A549 (cell line): Measurements from ENCODE around the gene CFAP69.

ENCODE experiments used
- CBX2 ChIP-seq: fragments of 200-600 bp; sonication (generic); IDR thresholded peaks from 2 replicates; pipeline ENCODE4 v1.6.1; 2016; ENCODE audit warnings: low read depth, mild to moderate bottlenecking, borderline replicate concordance
- CEBPB ChIP-seq, 2 experiments: fragments of >200 bp in 1 of 2; sonication (Bioruptor Twin) in 1 of 2; formaldehyde crosslinking in 1 of 2; IDR thresholded peaks; 2 replicates each; pipeline ENCODE4 v1.6.1; 2012 to 2016
- EHF ChIP-seq: fragments of 250-450 bp; sonication (Bioruptor Pico); IDR thresholded peaks from 2 replicates; pipeline ENCODE4 v1.5.0; 2020; ENCODE audit warnings: mild to moderate bottlenecking
- EP300 ChIP-seq, 2 experiments: fragments of >200 bp; sonication (Bioruptor Twin); formaldehyde crosslinking; IDR thresholded peaks; 2 replicates in 1 of 2; 3 replicates in 1 of 2; pipeline ENCODE4 v1.6.1; 2016 to 2017
- GATA3 ChIP-seq: IDR thresholded peaks from 2 replicates; pipeline ENCODE4 v1.6.1; 2012; ENCODE audit warnings: borderline replicate concordance
- MYC ChIP-seq: IDR thresholded peaks from 2 replicates; pipeline ENCODE4 v1.6.1; 2012; ENCODE audit warnings: mild to moderate bottlenecking, inconsistent platforms, low read length, improper control_type of control experiment, borderline replicate concordance
- NFE2L2 ChIP-seq: fragments of 150-350 bp; conservative IDR thresholded peaks from 2 replicates; pipeline ENCODE4 v1.6.1; 2014; ENCODE audit warnings: low read length
- SMC3 ChIP-seq: fragments of >200 bp; sonication (Bioruptor Twin); formaldehyde crosslinking; IDR thresholded peaks from 3 replicates; pipeline ENCODE4 v1.6.1; 2018; ENCODE audit warnings: inconsistent platforms
- TFCP2L1 ChIP-seq: fragments of 250-450 bp; sonication (Bioruptor Pico); IDR thresholded peaks from 2 replicates; pipeline ENCODE4 v1.5.0; 2021; ENCODE audit warnings: mild to moderate bottlenecking
- TF ChIP-seq, protein P1 (sequence below): fragments of >200 bp; sonication (Bioruptor Twin); formaldehyde crosslinking; IDR thresholded peaks from 3 replicates; pipeline ENCODE4 v1.5.1; 2016
- TF ChIP-seq, protein P2 (sequence below): IDR thresholded peaks from 2 replicates; pipeline ENCODE4 v1.6.1; 2012
- TF ChIP-seq, protein P3 (sequence below): IDR thresholded peaks from 2 replicates; pipeline ENCODE4 v1.6.1; 2012
- TF ChIP-seq, protein P4 (sequence below): fragments of 150-350 bp; IDR thresholded peaks from 2 replicates; pipeline ENCODE4 v1.6.1; 2014; ENCODE audit warnings: low read depth, mild to moderate bottlenecking, low read length

DNA sequence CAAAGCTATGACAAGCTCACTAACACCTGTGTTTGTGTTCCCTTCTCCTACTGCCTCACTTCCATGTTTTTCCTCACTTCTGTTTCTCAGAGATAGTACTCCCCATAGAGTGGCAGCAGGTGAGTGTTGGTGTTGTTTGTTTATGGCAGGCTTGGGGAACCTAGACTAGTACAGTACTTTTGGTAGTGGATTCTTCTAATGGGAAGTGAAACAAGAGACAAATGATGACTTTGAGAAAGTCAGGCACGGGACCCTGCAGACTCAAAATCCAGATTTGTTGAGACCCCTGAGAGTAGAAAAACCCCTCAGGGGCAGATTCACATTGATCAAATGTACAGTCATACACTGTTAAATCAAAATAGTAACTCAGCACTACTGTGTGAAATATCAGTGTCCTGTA lies 6.4 kb upstream of the CFAP69 start:
- TF ChIP-seq, protein P1, sequence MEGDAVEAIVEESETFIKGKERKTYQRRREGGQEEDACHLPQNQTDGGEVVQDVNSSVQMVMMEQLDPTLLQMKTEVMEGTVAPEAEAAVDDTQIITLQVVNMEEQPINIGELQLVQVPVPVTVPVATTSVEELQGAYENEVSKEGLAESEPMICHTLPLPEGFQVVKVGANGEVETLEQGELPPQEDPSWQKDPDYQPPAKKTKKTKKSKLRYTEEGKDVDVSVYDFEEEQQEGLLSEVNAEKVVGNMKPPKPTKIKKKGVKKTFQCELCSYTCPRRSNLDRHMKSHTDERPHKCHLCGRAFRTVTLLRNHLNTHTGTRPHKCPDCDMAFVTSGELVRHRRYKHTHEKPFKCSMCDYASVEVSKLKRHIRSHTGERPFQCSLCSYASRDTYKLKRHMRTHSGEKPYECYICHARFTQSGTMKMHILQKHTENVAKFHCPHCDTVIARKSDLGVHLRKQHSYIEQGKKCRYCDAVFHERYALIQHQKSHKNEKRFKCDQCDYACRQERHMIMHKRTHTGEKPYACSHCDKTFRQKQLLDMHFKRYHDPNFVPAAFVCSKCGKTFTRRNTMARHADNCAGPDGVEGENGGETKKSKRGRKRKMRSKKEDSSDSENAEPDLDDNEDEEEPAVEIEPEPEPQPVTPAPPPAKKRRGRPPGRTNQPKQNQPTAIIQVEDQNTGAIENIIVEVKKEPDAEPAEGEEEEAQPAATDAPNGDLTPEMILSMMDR: no peak
- TF ChIP-seq NFE2L2 (no peak), EP300 (IDR thresholded peaks at IDR 0.05) (no peak), EHF (CRISPR knock-in tag) (no peak), MYC (no peak), GATA3 (no peak), TFCP2L1 (CRISPR knock-in tag) (no peak), CBX2 (no peak), SMC3 (no peak), CEBPB (IDR thresholded peaks at IDR 0.05) (no peak)
- TF ChIP-seq, protein P2, sequence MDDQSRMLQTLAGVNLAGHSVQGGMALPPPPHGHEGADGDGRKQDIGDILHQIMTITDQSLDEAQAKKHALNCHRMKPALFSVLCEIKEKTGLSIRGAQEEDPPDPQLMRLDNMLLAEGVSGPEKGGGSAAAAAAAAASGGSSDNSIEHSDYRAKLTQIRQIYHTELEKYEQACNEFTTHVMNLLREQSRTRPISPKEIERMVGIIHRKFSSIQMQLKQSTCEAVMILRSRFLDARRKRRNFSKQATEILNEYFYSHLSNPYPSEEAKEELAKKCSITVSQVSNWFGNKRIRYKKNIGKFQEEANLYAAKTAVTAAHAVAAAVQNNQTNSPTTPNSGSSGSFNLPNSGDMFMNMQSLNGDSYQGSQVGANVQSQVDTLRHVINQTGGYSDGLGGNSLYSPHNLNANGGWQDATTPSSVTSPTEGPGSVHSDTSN: no peak
- TF ChIP-seq, protein P3, sequence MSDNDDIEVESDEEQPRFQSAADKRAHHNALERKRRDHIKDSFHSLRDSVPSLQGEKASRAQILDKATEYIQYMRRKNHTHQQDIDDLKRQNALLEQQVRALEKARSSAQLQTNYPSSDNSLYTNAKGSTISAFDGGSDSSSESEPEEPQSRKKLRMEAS: no peak
- TF ChIP-seq, protein P4, sequence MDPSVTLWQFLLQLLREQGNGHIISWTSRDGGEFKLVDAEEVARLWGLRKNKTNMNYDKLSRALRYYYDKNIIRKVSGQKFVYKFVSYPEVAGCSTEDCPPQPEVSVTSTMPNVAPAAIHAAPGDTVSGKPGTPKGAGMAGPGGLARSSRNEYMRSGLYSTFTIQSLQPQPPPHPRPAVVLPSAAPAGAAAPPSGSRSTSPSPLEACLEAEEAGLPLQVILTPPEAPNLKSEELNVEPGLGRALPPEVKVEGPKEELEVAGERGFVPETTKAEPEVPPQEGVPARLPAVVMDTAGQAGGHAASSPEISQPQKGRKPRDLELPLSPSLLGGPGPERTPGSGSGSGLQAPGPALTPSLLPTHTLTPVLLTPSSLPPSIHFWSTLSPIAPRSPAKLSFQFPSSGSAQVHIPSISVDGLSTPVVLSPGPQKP: no peak
